HG03064 (cell line): ENCODE data around the gene MAB21L2.
"Not testable (repeated sequence)": the region's sequence is repeated elsewhere in the genome, so short reads cannot be mapped to it uniquely, and the experiment has no call there.

Source experiments
- ATAC-seq: cut with Tn5 transposase; IDR thresholded peaks from one replicate; pipeline ENCODE4 v1.9.1; 2021; ENCODE audit warnings: low read depth; ENCODE audit not compliant: unreplicated experiment

Gene MAB21L2

GRCh38 chr4:150582146-150582872 lies at the start of gene MAB21L2:
MAB21L2 (plus strand) TSS chr4:150582151; CDS start chr4:150583030, 879 bp downstream.
- ATAC-seq, result no peak

DNA sequence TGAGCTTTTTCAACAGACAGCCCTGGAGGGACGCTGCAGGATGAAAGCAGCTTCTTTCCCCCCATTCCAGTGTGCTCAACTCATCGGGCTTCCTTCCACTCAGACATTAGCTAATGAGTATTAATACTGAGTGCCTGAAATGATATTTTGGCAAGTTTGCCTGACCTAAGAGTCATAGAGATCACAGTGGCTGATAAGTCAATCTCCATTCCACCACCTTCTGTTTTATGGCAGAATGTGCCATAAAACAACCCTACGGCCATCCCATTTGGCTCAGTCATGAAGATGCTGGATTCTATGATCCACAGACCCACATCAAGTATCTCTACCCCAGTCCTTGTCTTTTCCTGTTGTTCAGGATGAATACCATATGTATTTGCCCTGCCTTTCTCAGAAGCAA lies 48.3 kb upstream of the MAB21L2 start:
- no peak for ATAC-seq

DNA sequence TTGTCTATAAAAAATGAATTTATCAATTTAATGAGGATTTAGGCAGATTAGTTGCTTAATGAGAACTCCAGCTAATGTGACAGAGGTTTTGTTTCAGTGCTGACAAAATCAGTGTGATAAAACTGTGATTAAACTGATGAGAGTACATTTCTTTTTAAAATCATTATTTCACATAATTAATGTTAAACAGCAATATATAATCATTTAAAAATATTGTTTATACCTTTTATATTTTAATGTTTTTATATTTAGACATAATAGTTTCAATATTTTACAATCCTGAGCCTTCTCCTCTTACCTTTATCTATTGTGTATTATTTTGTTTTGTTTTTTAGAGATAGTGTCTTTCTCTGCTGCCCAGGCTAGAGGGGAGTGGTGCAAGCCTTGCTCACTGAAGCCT lies 47.1 kb upstream of the MAB21L2 start:
- ATAC-seq, result no peak

DNA sequence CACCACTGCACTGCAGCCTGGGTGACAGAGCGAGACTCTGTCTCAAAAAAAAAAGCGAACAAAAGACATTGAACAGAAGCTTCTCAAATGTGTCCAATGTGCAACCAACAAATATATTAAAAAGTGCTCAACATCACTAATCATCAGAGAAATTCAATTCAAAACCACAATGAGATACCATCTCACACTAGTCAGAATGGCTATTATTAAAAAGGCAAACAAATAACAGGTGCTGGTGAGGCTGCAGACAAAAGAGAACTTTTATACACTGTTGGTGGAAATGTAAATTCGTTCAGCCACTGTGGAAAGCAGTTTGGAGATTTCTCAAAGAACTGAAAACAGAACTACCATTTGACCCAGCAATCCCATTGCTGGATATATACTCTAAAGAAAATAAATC lies 44.0 kb upstream of the MAB21L2 start:
- ATAC-seq, result not testable (repeated sequence)

DNA sequence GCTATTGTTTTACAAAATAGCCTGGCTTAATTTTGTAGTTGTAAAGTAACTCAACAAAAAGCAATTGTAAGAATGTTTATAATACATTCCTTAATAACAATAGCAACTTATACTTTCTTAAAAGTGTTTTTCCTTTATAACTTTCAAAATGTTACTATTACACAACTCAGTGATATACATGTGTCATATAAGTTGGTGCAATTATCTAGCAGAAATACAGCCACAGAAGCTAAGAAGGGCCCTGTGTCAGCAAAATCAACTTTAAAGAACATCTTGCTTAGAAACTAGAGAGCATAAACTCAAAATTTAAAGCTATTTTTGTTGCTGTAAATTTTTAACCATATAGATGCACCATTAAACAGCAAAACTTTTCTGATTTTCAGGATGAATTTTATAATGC lies 41.4 kb upstream of the MAB21L2 start:
- ATAC-seq, result no peak

DNA sequence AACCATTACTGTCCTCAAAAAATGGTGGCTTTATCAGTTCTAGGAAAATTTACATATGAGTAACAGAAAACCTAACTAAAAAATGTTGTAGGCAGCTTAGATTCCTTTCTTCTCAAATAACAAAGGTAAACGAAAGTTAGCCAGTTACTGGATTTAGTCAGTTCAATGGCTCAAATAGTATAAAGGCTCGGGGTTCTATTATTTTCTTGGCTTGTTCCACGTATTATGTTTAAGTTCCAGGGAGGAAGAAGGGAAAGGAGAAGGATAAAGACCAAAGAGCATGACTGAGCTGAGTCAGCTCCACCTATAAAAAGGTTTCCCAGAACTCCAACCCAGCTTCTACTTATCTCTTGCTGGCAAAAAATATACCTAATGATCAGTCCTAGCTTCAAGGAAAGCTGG lies 41.0 kb upstream of the MAB21L2 start:
- ATAC-seq, result no peak

GRCh38 chr4:150541681-150542080 lies 40.3 kb upstream of the MAB21L2 start:
- no peak for ATAC-seq

DNA sequence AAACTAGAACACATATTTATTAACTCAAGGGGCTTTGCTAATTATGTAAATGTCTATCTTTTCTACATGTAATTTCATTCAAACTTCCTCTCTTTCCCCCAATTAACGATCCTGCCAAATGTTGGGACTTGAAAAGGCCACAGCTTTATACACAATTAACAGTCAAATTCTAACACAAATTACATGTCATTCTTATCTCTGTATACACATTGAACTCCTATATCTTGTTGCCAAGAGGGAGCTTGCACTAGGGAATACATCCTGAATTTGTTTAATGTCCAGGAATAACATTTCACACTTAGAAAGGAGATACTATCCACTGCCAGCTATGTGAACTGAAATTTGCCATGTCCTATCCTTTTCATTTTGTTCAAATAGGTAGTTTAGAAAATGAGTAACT lies 38.9 kb upstream of the MAB21L2 start:
- no peak for ATAC-seq

DNA sequence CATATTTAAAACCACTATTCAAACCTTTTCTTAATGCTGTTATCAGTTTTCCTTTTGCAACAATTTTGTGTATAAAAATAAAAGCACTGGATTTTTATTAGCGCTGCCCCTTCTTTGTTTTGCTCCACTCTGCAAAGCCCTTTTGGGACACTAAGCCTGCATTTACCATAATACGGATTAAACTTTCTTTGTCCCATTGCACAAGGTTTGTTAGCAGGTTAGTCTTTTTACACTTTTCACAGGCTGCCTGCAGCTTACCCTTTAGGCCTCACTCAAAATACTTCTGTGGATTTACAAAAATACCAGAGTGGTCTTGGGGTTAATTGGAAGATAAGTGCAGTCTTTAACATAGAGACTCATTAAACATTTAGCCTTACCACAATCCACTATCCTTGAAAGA lies 35.7 kb upstream of the MAB21L2 start:
- ATAC-seq, result no peak

- no peak for ATAC-seq
Observed at GRCh38 chr4:150547154-150547838, 34.7 kb upstream of the MAB21L2 start.

- ATAC-seq, result not testable (repeated sequence)
Observed at GRCh38 chr4:150557811-150558210, 24.1 kb upstream of the MAB21L2 start.

DNA sequence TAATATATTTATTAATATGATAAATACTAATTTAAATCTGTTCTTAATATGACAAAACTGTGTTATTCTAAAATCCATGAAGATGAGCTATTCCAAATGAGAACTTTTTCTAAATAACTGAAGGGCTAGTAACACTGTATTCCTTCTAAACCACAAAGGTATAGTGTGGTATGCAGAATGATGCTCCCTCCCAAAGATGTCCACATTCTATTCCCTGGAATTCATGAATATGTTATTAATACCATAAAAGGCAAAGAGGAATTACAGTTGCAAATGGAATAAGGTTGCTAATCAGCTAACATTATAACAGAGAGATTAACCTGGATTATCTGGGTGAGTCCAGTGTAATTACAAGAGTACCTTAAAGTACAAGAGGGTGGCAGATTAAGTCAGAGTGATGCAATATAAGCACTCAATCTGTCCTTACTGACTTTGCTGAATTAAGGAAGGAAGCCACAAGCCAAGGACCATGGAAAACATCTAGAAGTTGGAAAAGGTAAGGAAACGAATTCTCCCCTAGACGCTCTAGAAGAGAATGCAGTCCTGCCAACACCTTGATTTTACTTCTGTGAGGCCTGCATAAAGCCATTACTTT lies 20.7 kb upstream of the MAB21L2 start:
- no peak for ATAC-seq

DNA sequence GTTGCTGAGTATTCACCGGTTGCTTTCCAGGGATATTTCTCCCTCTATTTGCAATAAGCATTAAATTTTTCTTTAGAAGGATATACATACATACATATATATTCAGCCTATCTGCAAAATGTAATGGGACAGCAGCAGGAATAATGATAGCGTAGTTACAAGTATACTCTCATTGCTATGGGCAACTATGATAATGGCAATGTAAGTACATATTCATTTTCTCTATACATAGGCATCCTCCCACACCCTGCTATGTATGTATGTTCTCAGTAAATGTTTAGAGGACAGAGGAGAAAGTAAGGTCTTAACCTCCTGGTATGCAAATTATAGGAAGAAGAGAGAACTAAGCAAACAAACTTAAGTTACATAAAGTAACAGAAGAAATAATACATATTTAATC lies 19.7 kb upstream of the MAB21L2 start:
- ATAC-seq, result no peak

GRCh38 chr4:150562751-150563150 lies 19.2 kb upstream of the MAB21L2 start:
- no peak for ATAC-seq

DNA sequence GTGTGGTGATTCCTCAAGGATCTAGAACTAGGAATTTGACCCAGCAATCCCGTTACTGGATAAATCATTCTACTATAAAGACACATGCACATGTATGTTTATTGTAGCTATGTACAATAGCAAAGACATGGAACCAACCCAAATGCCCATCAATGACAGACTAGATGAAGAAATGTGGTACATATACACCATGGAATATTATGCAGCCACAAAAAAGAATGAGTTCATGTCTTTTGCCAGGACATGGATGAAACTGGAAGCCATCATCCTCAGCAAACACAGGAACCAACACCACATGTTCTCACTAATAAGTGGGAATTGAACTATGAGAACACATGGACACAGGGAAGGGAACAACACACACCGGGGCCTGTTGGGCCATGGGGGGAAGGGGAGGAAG lies 17.0 kb upstream of the MAB21L2 start:
- not testable (repeated sequence) for ATAC-seq

DNA sequence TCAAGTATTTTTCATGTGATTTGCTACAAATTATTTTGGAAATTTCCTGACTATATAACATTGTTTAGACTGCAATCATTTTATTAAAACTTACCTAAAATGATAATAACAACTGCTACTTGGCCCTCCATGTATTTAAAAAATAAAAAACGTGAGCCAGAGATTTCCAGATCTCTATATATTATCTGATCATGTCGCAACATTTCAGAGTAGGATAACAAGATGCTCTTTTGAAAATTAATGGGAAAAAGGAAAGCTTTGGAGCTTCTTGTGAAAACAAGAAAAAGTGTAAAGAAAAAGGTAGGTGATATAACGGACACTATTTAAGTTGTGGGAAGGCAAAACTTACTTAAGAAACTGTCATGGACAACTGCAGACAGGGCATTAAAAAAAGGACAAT lies 14.9 kb upstream of the MAB21L2 start:
- no peak for ATAC-seq

GRCh38 chr4:150569384-150569987 lies 12.5 kb upstream of the MAB21L2 start:
- no peak for ATAC-seq

- ATAC-seq, result no peak
Observed at GRCh38 chr4:150569998-150570535, 11.9 kb upstream of the MAB21L2 start.

DNA sequence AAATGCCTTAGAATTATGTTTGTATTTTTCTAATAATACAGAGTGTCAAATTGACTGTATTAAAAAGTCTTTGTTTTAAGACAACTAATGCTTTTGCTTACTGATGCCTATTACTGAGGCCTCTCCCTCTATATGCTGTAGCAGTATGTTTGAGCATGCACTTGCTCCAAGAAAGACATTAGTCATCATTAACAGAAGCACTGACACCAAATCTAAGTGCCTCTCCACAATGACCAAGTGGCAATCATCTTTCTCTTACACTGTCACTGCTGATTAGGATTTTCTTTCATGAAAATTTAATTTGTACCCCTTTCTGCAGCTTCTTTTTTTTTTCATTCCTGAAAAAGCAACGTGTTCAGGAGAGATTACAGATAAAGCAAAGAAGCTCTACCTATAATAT lies 11.1 kb upstream of the MAB21L2 start:
- ATAC-seq, result no peak

DNA sequence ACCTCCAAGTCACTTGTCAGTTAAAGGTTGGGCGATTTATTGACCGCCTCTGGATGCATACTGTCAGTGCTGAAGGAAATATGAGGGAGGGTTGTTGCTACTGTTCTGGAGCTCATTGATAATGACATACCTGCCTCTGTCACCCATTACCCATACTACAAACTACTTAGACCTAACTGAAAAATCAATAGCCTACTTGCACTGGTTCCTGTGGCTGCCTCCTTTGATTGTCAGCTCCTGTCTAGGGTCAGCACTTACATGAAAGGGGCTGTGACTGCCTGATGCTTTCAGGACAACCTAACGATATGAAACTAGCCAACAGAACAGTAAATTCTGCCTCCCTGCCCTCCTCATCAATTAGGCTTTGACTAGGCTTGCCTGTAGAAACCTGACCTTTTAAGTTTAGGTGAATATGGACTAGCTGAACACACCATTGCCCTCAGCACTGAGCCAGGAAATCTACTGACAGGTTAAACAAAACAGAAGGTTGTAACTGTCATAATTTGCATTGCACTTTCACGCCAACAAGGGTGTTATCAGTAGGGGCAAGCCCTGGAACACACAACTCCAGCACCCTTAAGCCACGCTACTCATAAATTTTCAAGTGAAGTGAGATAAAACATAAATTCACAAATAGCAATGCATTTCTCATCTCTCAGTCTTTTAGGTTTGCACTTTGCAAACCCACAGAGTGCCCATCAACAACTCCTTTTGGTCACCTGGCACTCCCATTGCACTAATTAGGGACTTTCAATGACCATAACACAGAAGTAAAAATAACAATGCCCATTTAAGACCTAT lies 9.0 kb upstream of the MAB21L2 start:
- ATAC-seq, result no peak
